ENCODE measurements around the gene ABLIM1. TPM values are rescaled to one million over a fixed set of nuclear protein-coding genes. Genes with fewer than 3 reads are reported as not detected.

The ABLIM1 gene
- polyA plus RNA-seq = 153 and 162 TPM in 2 replicates

GRCh38 chr10:114658175-114658574 is at the start of gene ABLIM1:
TSS of gene ABLIM1 (minus strand) at chr10:114658275. CDS start at chr10:114658200, 75 bp downstream.

GRCh38 chr10:114404171-114405010 is 253.7 kb downstream of the ABLIM1 start, which contains the start of gene AFAP1L2:
TSS of gene AFAP1L2 (minus strand) at chr10:114404502. CDS start at chr10:114404455, 47 bp downstream.

Other genes with a start within 250 kb of the ABLIM1 start
- gene FHIP2A, start 163.5 kb upstream of the ABLIM1 start, polyA plus RNA-seq = 21.5 and 33.7 TPM in 2 replicates